ENCODE results near the gene OST4.

Gene OST4

DNA sequence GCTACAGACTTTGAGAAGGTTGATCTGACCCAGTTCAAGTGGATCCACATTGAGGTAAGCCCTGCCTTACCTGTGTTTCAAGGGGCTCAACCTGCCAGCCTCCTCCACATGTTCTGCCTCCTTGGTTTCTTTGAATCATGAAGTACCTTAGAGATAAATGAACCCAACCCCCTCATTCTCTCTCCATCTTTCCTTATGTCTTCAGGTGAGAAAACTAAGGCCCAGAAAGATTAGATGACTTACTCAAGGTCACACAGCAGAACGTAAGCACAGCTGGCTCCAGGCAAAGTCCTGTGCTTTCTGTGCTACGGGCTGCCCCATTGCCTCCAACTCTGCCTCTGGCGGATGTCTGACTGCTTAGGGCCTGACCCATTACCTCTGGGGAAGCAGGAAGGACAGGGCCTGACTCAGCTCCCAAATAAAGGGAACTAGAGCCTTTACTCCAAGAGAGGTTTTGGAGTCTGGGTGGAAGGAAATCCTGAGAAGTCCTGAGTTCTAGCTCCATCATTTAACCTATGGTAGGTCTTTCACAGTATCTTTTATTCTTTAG is 25.4 kb upstream of the OST4 start:
- DNase-seq (ENCODE audit: low read depth): no peak
- TF ChIP-seq, protein P1, sequence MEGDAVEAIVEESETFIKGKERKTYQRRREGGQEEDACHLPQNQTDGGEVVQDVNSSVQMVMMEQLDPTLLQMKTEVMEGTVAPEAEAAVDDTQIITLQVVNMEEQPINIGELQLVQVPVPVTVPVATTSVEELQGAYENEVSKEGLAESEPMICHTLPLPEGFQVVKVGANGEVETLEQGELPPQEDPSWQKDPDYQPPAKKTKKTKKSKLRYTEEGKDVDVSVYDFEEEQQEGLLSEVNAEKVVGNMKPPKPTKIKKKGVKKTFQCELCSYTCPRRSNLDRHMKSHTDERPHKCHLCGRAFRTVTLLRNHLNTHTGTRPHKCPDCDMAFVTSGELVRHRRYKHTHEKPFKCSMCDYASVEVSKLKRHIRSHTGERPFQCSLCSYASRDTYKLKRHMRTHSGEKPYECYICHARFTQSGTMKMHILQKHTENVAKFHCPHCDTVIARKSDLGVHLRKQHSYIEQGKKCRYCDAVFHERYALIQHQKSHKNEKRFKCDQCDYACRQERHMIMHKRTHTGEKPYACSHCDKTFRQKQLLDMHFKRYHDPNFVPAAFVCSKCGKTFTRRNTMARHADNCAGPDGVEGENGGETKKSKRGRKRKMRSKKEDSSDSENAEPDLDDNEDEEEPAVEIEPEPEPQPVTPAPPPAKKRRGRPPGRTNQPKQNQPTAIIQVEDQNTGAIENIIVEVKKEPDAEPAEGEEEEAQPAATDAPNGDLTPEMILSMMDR (IDR thresholded peaks at IDR 0.05; ENCODE audit: control insufficient read depth, insufficient read depth, low read depth, low read length, missing control alignments): no peak
- no peak overlapping the region for H3K4me3 ChIP-seq (ENCODE audit: control insufficient read depth, low read depth, low read length)

DNA sequence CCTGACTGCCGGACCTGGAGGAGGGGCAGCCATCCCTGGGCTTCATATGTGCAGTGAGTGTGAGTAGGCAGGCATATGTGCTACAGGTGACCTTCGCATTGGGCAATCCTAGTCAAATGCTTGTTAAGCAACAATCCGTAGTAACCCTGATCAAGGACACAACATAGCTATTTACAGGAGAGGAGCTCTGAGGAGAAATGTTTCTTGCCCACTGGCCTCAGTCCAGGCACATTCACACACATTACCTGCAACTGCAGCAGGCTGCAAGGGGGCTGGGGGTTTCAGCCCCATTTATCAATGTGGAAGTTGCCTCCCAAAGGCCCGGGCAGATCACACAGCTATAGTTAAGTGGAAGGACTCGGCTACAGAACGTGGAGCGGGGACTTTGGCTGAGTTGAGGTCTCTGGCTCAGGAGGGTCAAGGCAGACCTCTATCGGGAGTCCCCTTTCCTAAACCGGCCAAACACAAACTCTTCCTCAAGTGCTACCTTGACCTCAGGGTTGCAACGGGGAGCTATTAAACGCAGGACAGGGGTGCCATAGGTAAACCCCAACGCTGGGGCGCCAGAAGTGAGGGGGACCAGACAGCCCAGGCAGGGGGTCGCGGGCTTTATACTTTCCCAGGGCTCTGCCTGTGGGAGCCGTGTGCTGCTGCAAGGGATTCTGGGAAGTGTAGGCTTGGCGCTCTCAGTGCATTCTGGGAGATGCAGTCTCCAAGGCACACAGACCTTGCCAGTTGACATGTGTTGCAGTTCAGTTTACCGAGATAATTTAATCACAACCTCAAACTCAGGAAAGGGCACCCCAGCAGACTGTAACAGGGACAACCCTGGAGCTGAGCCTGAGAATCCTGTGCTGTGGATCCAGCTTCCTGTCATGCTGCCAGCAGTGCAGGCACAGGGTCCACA is 24.5 kb upstream of the OST4 start:
- DNase-seq (ENCODE audit: low read depth): no peak
- TF ChIP-seq, protein P1 (IDR thresholded peaks at IDR 0.05; ENCODE audit: control insufficient read depth, insufficient read depth, low read depth, low read length, missing control alignments): no peak
- no peak overlapping the region for H3K4me3 ChIP-seq (ENCODE audit: control insufficient read depth, low read depth, low read length)

DNA sequence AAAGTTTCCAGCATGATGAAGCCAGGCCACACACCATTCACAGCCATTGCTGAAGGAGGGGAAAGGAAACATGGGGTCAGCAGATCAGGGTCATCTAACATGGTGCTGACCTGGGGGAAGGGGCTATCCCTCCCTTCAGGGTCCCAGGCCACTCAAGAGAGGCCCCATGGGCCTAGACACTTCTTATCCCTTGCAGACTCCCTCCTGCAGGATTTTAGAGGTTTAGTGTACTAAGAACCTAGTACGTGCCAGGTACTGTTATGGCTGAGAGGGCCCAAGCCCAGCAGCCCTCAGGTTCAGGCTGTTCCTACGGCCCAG is 23.9 kb upstream of the OST4 start:
- no peak overlapping the region for H3K4me3 ChIP-seq (ENCODE audit: control insufficient read depth, low read depth, low read length)
- DNase-seq (ENCODE audit: low read depth): no peak
- TF ChIP-seq, protein P1 (IDR thresholded peaks at IDR 0.05; ENCODE audit: control insufficient read depth, insufficient read depth, low read depth, low read length, missing control alignments): no peak

DNA sequence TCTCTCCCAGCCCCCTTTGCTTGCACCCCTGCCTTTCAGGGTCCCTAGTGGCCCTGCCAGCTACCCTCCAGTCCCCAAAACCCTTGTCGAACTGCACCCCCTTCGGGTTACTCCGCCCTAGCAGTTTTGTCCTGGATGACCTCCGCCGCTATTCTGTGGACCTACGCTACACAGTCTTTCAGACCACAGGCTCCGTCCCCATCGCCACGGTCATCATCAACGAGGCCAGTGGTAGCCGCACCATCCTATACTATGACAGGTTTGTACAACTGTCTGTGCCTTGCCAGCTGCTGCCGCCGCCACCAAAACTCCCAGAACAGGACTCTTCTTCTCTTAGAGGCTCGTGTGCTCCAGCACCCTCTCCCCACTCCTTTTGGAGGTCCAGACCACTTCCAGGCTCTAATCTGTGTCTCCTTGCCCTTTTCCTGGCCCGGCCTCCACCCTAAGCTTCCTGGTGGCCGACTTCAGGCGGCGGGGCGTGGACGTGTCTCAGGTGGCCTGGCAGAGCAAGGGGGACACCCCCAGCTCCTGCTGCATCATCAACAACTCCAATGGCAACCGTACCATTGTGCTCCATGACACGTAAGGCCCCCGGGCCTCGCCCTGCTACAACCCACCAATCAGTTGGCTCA is 23.0 kb upstream of the OST4 start:
- TF ChIP-seq, protein P1 (IDR thresholded peaks at IDR 0.05; ENCODE audit: control insufficient read depth, insufficient read depth, low read depth, low read length, missing control alignments): no peak
- no peak overlapping the region for H3K4me3 ChIP-seq (ENCODE audit: control insufficient read depth, low read depth, low read length)
- no peak for DNase-seq (ENCODE audit: low read depth)

DNA sequence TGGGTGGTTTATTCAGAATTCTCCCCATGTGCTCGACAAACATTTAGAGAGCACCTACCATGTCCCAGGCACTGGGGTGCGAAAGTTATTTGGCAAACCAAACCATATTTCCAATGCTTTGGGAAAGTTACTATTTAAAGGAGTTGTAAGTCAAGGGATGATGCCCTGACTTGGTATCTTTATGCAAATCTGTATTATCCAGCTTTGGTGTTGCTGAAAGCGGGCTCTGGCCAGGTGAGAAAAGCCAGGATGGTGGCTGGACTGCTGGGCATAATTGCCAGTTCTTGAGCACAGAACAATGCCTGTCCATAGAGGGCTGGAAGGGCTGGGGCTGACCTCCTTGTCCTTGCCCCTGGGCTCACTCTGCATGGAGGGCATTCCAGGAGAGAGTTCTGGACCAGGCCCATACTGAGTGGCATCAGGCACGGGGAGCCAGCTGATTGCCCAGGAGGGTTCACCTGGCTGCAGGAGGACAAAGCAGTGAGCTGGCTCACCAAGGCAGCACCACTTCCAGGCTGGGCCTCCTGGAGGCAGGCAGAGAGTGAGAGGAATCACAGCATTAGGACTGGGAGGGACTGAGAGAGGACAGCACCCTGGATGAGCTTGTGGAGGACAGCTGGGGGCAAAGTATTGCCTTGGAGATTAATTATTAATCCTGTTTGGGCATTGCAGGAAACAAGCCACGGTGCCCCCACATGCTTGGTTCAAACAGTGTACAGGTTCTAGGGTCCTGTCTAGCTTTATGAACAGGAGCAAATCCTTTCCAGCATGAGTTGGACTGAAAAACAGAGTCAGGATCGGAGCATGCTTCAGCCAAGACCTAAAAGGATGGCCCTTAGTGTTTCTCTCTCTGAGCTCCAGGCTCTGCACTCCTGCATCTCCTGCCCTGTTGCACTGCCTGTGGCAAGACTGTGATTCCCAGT is 22.2 kb upstream of the OST4 start:
- H3K4me3 ChIP-seq (ENCODE audit: control insufficient read depth, low read depth, low read length): no peak overlapping the region
- TF ChIP-seq, protein P1 (IDR thresholded peaks at IDR 0.05; ENCODE audit: control insufficient read depth, insufficient read depth, low read depth, low read length, missing control alignments): no peak
- DNase-seq (ENCODE audit: low read depth): no peak
